IPS-11a (cell line): Measurements from ENCODE around the gene SLC9A3.
A peak's percentile ranks its signal among the peaks of the same experiment; 100 is the strongest.

Experiments
- H3K4me3 ChIP-seq: one replicate; pipeline ENCODE4 v1.5.1; 2013; ENCODE audit warnings: low read depth, low read length, control low read depth

Gene SLC9A3

GRCh38 chr5:448061-448765 is 76.0 kb downstream of the SLC9A3 start:
- no peak overlapping the region for H3K4me3 ChIP-seq

GRCh38 chr5:447501-447900 is 76.7 kb downstream of the SLC9A3 start:
- no peak overlapping the region for H3K4me3 ChIP-seq

- H3K4me3 ChIP-seq, result no peak overlapping the region
Measured at GRCh38 chr5:446883-447263, 77.4 kb downstream of the SLC9A3 start.

- H3K4me3 ChIP-seq, result no peak overlapping the region
Measured at GRCh38 chr5:446066-446882, 78.0 kb downstream of the SLC9A3 start.

GRCh38 chr5:445591-445990 is 78.7 kb downstream of the SLC9A3 start:
- H3K4me3 ChIP-seq, result no peak overlapping the region

GRCh38 chr5:444226-444625 is 80.0 kb downstream of the SLC9A3 start:
- no peak overlapping the region for H3K4me3 ChIP-seq

GRCh38 chr5:443239-444151 is 80.8 kb downstream of the SLC9A3 start:
- peak overlapping the region; percentile 98 for H3K4me3 ChIP-seq

GRCh38 chr5:442335-443238 is 81.7 kb downstream of the SLC9A3 start, which contains the start of gene EXOC3:
Gene EXOC3 (plus strand): TSS chr5:443176. CDS start chr5:446206, 3,030 bp downstream.
- peak within 1 kb of the TSS; percentile 98 for H3K4me3 ChIP-seq

GRCh38 chr5:441996-442334 is 82.3 kb downstream of the SLC9A3 start:
- peak overlapping the region; percentile 98 for H3K4me3 ChIP-seq

GRCh38 chr5:440401-441201 is 83.6 kb downstream of the SLC9A3 start:
- H3K4me3 ChIP-seq, result no peak overlapping the region

GRCh38 chr5:439636-440035 is 84.6 kb downstream of the SLC9A3 start:
- no peak overlapping the region for H3K4me3 ChIP-seq

- no peak overlapping the region for H3K4me3 ChIP-seq
Measured at GRCh38 chr5:439181-439580, 85.1 kb downstream of the SLC9A3 start.

GRCh38 chr5:438481-438981 is 85.7 kb downstream of the SLC9A3 start:
- H3K4me3 ChIP-seq, result no peak overlapping the region

GRCh38 chr5:437281-437771 is 86.9 kb downstream of the SLC9A3 start:
- no peak overlapping the region for H3K4me3 ChIP-seq

- no peak overlapping the region for H3K4me3 ChIP-seq
Measured at GRCh38 chr5:436641-436975, 87.6 kb downstream of the SLC9A3 start.

GRCh38 chr5:435961-436640 is 88.1 kb downstream of the SLC9A3 start:
- no peak overlapping the region for H3K4me3 ChIP-seq

GRCh38 chr5:435156-435790 is 89.0 kb downstream of the SLC9A3 start:
- no peak overlapping the region for H3K4me3 ChIP-seq

GRCh38 chr5:434443-435146 is 89.7 kb downstream of the SLC9A3 start:
- no peak overlapping the region for H3K4me3 ChIP-seq
